H1 (cell line): ENCODE measurements around the gene C1GALT1C1.

Experiments
- ASH2L ChIP-seq: fragments of 200-600, 300-600 bp; sonication (generic); IDR thresholded peaks from one replicate; pipeline ENCODE4 v1.7.1; 2017; ENCODE audit warnings: low read length
- CEBPB ChIP-seq: IDR thresholded peaks from 2 replicates; pipeline ENCODE4 v1.6.1; 2012; ENCODE audit warnings: low read depth, low read length
- HDAC2 ChIP-seq, 2 experiments: fragments of 300-600 bp in 1 of 2; sonication (generic) in 1 of 2; IDR thresholded peaks; 2 replicates each; pipeline ENCODE4 v1.6.1; 2011 to 2012; ENCODE audit warnings: low read depth in 2 of 2, low read length in 2 of 2, mild to moderate bottlenecking in 2 of 2, moderate library complexity in 2 of 2, borderline replicate concordance in 1 of 2, inconsistent platforms in 1 of 2
- JUN ChIP-seq: IDR thresholded peaks from 2 replicates; pipeline ENCODE4 v1.6.1; 2011; ENCODE audit warnings: low read depth, mild to moderate bottlenecking, improper control_type of control experiment, low read length
- JUND ChIP-seq: IDR thresholded peaks from 2 replicates; pipeline ENCODE4 v1.6.1; 2011; ENCODE audit warnings: mild to moderate bottlenecking, improper control_type of control experiment, low read length
- SRF ChIP-seq: IDR thresholded peaks from 2 replicates; pipeline ENCODE4 v1.6.1; 2011; ENCODE audit warnings: mild to moderate bottlenecking, low read depth, low read length, moderate library complexity
- SUZ12 ChIP-seq: fragments of 200-600 bp; sonication (generic); IDR thresholded peaks from 2 replicates; pipeline ENCODE4 v1.6.1; 2012; ENCODE audit warnings: mild to moderate bottlenecking, inconsistent platforms, low read length, moderate library complexity, mixed read lengths
- YY1 ChIP-seq: IDR thresholded peaks from 2 replicates; pipeline ENCODE4 v1.6.1; 2011; ENCODE audit warnings: low read depth, mild to moderate bottlenecking, low read length
- TF ChIP-seq, protein P1 (sequence below), 3 experiments: IDR thresholded peaks; 1 replicate in 2 of 3; 2 replicates in 1 of 3; pipeline versions ENCODE4 v1.5.1 to v1.6.1; 2011; ENCODE audit warnings: low read length in 3 of 3, mild to moderate bottlenecking in 3 of 3, inconsistent platforms in 2 of 3, low read depth in 1 of 3, moderate library complexity in 1 of 3; ENCODE audit not compliant: insufficient read depth in 1 of 3; ENCODE audit errors: control extremely low read depth in 1 of 3

DNA sequence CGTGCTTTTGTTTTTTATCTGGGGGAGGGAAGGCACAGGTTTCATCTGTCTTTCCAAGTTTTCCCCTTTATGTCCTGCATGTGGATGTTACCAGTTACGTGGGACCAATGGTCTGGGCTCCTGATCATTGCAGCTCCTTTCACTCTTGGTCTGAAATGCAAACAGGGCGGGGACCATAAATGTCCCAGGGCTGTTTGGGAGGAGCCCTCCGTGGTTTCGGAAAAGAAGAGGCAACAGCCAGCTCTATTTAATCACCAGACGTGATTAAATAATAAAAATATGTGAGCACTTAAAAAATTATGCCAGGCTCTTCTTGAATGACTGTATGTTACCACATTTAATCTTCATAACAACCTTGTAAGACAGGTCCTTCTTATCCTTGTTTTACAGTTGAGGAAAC is 30.8 kb upstream of the C1GALT1C1 start:
- TF ChIP-seq, protein P1, sequence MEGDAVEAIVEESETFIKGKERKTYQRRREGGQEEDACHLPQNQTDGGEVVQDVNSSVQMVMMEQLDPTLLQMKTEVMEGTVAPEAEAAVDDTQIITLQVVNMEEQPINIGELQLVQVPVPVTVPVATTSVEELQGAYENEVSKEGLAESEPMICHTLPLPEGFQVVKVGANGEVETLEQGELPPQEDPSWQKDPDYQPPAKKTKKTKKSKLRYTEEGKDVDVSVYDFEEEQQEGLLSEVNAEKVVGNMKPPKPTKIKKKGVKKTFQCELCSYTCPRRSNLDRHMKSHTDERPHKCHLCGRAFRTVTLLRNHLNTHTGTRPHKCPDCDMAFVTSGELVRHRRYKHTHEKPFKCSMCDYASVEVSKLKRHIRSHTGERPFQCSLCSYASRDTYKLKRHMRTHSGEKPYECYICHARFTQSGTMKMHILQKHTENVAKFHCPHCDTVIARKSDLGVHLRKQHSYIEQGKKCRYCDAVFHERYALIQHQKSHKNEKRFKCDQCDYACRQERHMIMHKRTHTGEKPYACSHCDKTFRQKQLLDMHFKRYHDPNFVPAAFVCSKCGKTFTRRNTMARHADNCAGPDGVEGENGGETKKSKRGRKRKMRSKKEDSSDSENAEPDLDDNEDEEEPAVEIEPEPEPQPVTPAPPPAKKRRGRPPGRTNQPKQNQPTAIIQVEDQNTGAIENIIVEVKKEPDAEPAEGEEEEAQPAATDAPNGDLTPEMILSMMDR (IDR thresholded peaks at IDR 0.05; ENCODE audit: control extremely low read depth in 1 of 3, insufficient read depth in 1 of 3, low read depth in 1 of 3, low read length in 3 of 3) = no peak
- TF ChIP-seq SUZ12 = no peak
- no peak for TF ChIP-seq SRF
- TF ChIP-seq YY1 = no peak
- TF ChIP-seq HDAC2 (IDR thresholded peaks at IDR 0.05; ENCODE audit: borderline replicate concordance in 1 of 2, low read depth in 2 of 2, low read length in 2 of 2) = no peak
- no peak for TF ChIP-seq CEBPB
- no peak for TF ChIP-seq JUND
- TF ChIP-seq ASH2L = no peak
- no peak for TF ChIP-seq JUN
